CD4-positive, CD25-positive, alpha-beta regulatory T cell (primary cell): ENCODE measurements around the gene FAM78B. TPM values are rescaled to one million over a fixed set of nuclear protein-coding genes. Genes with fewer than 3 reads are reported as not detected.

Experiments
- ATAC-seq, 2 donors: fragments of 150-1000 bp; cut with Tn5 transposase; one replicate each; pipeline ENCODE4 v1.10.0; 2021; ENCODE audit warnings: low read depth in 2 of 2, moderate number of reproducible peaks in 2 of 2, moderate library complexity in 1 of 2
- DNase-seq, 3 donors: peaks; one replicate each; pipeline versions ENCODE4 v3.0.0 to v3.0.0-alpha.2; 2012 to 2022; ENCODE audit warnings: mixed read lengths in 1 of 3
- H3K27ac ChIP-seq: one replicate; pipeline ENCODE4 v1.7.0; 2013; ENCODE audit warnings: mild to moderate bottlenecking, low read length; ENCODE audit not compliant: insufficient read depth, poor library complexity, severe bottlenecking
- H3K27me3 ChIP-seq: one replicate; pipeline ENCODE4 v1.7.0; 2013; ENCODE audit warnings: low read length; ENCODE audit not compliant: control insufficient read depth, insufficient read depth
- H3K36me3 ChIP-seq: one replicate; pipeline ENCODE4 v1.7.0; 2013; ENCODE audit warnings: mild to moderate bottlenecking, low read length, moderate library complexity; ENCODE audit not compliant: control insufficient read depth, insufficient read depth
- H3K4me1 ChIP-seq: 2 replicates; pipeline ENCODE4 v1.7.0; 2013; ENCODE audit warnings: mild to moderate bottlenecking, low read length; ENCODE audit not compliant: insufficient read depth, control insufficient read depth, poor library complexity, severe bottlenecking
- H3K4me3 ChIP-seq: one replicate; pipeline ENCODE4 v1.7.0; 2013; ENCODE audit warnings: low read depth, mild to moderate bottlenecking, low read length, moderate library complexity
- H3K9me3 ChIP-seq, 2 experiments: 1 replicate in 1 of 2; 2 replicates in 1 of 2; pipeline ENCODE4 v1.7.0; 2013; ENCODE audit warnings: low read length in 2 of 2, mild to moderate bottlenecking in 1 of 2, moderate library complexity in 1 of 2; ENCODE audit not compliant: control insufficient read depth in 2 of 2
- H3K27ac Mint-ChIP-seq, 3 donors: one replicate each; pipeline ENCODE4 v1.8.0; 2020 to 2022; ENCODE audit warnings: mild to moderate bottlenecking in 3 of 3, mixed read lengths in 3 of 3, moderate library complexity in 2 of 3
- H3K27me3 Mint-ChIP-seq: one replicate; pipeline ENCODE4 v1.8.0; 2022; ENCODE audit warnings: mild to moderate bottlenecking, mixed read lengths
- H3K36me3 Mint-ChIP-seq: one replicate; pipeline ENCODE4 v1.8.0; 2020; ENCODE audit warnings: mixed read lengths
- H3K4me1 Mint-ChIP-seq, 4 donors: one replicate each; pipeline ENCODE4 v1.8.0; 2020 to 2022; ENCODE audit warnings: mixed read lengths in 4 of 4, mild to moderate bottlenecking in 1 of 4
- H3K4me3 Mint-ChIP-seq, 4 donors: one replicate each; pipeline ENCODE4 v1.8.0; 2020 to 2022; ENCODE audit warnings: mild to moderate bottlenecking in 4 of 4, mixed read lengths in 4 of 4, moderate library complexity in 3 of 4
- H3K9me3 Mint-ChIP-seq, 7 donors: one replicate each; pipeline ENCODE4 v1.8.0; 2020 to 2022; ENCODE audit warnings: mixed read lengths in 7 of 7, mild to moderate bottlenecking in 3 of 7, moderate library complexity in 2 of 7
- polyA plus RNA-seq, 4 donors: library from polyadenylated mRNA; unstranded; fragments of 300-500 nt; fragmentation: Illumina TruSeq; gene quantifications; one replicate each; pipeline ENCODE4 v1.2.3, GENCODE V29; 2021
- total RNA-seq: library from RNA; stranded (reverse); gene quantifications from one replicate; pipeline ENCODE4 v1.2.3, GENCODE V29; 2022

Gene FAM78B
- total and polyA plus RNA-seq, 5 donors from 2014 or later, result 0.07 to 0.30 TPM; not detected in 3

DNA sequence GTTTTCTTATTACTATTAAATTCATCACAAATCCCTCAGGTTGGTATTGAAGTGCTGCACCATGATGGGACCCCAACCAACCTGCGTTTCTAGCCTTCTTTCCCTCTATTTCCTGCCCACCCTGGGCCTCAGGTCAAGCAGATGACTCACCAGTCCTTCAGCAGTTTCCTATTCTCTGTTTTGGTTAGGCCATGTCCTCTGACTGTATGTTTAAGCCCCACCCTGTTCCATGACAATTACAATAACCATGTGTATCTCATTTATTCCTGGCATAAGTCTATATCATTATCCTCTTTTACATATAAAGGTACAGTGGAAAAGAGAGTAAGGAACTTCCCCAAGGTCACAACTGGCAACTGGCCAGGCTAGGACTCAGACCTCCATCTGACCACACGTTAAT, 5.3 kb upstream of the FAM78B start:
- H3K4me1 Mint-ChIP-seq, result peaks cover 0 to 7% (median 0%) of the 10 kb centered on the region in 4 donors
- H3K36me3 Mint-ChIP-seq, result no peaks in the 10 kb centered on the region
- peaks cover 6% of the 10 kb centered on the region for H3K4me1 ChIP-seq
- peaks cover 0 to 1% (median 0%) of the 10 kb centered on the region in 7 donors for H3K9me3 Mint-ChIP-seq
- H3K4me3 ChIP-seq, result no peak overlapping the region
- H3K27ac Mint-ChIP-seq, result no peak overlapping the region
- ATAC-seq (no peak), DNase-seq (no peak)
- H3K4me3 Mint-ChIP-seq, result no peak overlapping the region
- no peak overlapping the region for H3K27ac ChIP-seq
- no peaks in the 10 kb centered on the region for H3K36me3 ChIP-seq
- no peaks in the 10 kb centered on the region for H3K9me3 ChIP-seq
- peaks cover 36% of the 10 kb centered on the region for H3K27me3 Mint-ChIP-seq
- H3K27me3 ChIP-seq, result peaks cover 4% of the 10 kb centered on the region

DNA sequence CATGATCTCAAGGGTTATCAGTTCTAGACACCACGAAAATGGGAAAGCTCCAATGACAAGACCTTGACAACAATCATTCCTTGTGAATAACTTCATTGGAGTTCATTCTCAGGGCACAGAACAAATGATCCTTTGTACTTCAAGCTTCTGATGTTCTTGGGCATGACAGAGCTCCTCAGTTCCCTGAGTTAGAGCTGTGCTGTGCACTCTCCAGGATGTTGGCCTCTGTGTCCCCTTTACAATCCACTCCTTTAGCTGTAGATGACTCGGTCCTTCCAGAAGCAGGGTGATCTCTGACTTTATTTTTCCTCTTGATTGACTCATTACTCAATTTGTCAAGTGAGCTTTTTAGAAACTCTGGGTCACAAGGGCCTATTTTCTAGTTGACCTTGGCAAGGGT, 3.9 kb upstream of the FAM78B start:
- Histone ChIP-seq H3K4me1 (peaks cover 9% of the 10 kb centered on the region), H3K9me3 (no peaks in the 10 kb centered on the region), H3K4me3 (no peak overlapping the region), H3K27me3 (peaks cover 4% of the 10 kb centered on the region), H3K36me3 (no peaks in the 10 kb centered on the region), H3K27ac (no peak overlapping the region)
- no peak overlapping the region for H3K27ac Mint-ChIP-seq
- peaks cover 0 to 2% (median 0%) of the 10 kb centered on the region in 7 donors for H3K9me3 Mint-ChIP-seq
- no peaks in the 10 kb centered on the region for H3K36me3 Mint-ChIP-seq
- peaks cover 33% of the 10 kb centered on the region for H3K27me3 Mint-ChIP-seq
- peaks cover 0 to 9% (median 0%) of the 10 kb centered on the region in 4 donors for H3K4me1 Mint-ChIP-seq
- DNase-seq (no peak), ATAC-seq (no peak)
- no peak overlapping the region for H3K4me3 Mint-ChIP-seq

DNA sequence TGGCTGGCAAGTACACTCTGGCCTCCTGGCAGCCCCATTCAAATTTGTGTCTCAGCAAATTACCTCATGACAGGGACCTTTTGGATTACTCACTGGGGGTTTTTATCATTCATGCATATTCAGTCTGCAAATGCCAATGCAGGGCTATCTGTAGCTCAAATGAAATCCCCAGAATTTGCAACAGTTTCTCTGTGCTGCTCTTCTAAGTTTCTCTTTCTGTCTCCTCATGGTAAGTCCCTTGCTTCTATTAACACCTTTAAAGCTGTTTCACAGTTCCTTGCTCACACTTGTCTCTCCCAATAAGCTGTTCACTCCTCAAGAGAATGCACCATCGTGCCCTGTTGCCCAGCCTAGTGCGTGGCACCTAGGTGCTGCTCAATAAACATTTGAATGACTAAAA, 3.3 kb upstream of the FAM78B start:
- Mint-ChIP-seq H3K36me3 (no peaks in the 10 kb centered on the region), H3K4me3 (no peak overlapping the region), H3K9me3 (peaks cover 0 to 2% (median 0%) of the 10 kb centered on the region in 7 donors), H3K27ac (no peak overlapping the region), H3K4me1 (peaks cover 0 to 16% (median 0%) of the 10 kb centered on the region in 4 donors), H3K27me3 (peaks cover 33% of the 10 kb centered on the region)
- H3K27ac ChIP-seq, result no peak overlapping the region
- no peak for DNase-seq
- no peaks in the 10 kb centered on the region for H3K9me3 ChIP-seq
- H3K4me3 ChIP-seq, result no peak overlapping the region
- H3K27me3 ChIP-seq, result peaks cover 4% of the 10 kb centered on the region
- no peak for ATAC-seq
- no peaks in the 10 kb centered on the region for H3K36me3 ChIP-seq
- H3K4me1 ChIP-seq, result peaks cover 15% of the 10 kb centered on the region

DNA sequence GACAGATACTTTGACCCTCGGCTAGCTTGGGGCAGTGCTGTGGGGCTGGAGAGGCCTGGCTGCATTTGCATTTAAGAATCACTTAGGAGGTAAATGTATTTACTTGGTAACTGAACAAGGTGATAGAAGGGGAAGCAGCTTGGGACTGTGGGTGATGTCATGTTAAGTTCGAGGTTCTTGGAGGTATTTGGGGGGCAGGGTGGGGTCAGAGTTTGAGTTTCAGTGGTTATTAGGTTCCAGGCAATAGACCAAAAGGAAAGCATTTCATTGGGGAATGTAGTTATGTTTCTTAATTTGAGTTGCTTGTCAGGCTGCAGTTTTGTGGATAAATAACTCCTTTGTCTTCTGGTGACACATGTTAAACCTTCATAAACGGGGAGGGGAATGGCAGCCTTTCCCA, 2.4 kb upstream of the FAM78B start:
- Histone ChIP-seq H3K27ac (no peak overlapping the region), H3K36me3 (no peaks in the 10 kb centered on the region), H3K9me3 (no peaks in the 10 kb centered on the region), H3K4me1 (peaks cover 18% of the 10 kb centered on the region), H3K4me3 (no peak overlapping the region), H3K27me3 (peaks cover 9% of the 10 kb centered on the region)
- Mint-ChIP-seq H3K36me3 (no peaks in the 10 kb centered on the region), H3K9me3 (peaks cover 0 to 2% (median 0%) of the 10 kb centered on the region in 7 donors), H3K27me3 (peaks cover 35% of the 10 kb centered on the region), H3K4me3 (no peak overlapping the region), H3K27ac (no peak overlapping the region), H3K4me1 (peaks cover 0 to 22% (median 0%) of the 10 kb centered on the region in 4 donors)
- DNase-seq (no peak), ATAC-seq (no peak)

DNA sequence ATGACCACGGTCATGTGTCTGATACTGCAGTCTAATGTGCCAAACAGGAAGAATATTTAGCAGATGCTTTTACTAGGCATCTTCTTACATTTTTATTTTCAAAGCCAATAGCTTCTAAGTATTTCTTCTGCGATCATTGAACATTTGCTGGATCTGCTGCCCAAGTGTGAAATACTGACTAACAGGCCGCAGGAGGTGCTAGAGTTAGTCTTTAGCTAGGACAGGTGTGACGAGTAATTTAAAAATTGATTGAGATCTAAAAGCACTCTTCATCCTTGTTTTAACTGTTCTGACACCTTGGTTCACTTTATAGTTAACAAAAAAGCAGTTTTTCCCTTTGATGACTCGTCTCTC, 748 bp upstream of the FAM78B start:
- peak overlapping the region; percentile 64 for H3K4me3 ChIP-seq
- ATAC-seq, result no peak
- Mint-ChIP-seq H3K27ac (no peak overlapping the region), H3K27me3 (peaks cover 52% of the 10 kb centered on the region), H3K36me3 (no peaks in the 10 kb centered on the region), H3K4me1 (peaks cover 0 to 22% (median 0%) of the 10 kb centered on the region in 4 donors), H3K4me3 (peak overlapping the region; percentile 62 to 80 (median 78)), H3K9me3 (peaks cover 0 to 2% (median 0%) of the 10 kb centered on the region in 7 donors)
- H3K4me1 ChIP-seq, result peaks cover 18% of the 10 kb centered on the region
- H3K27me3 ChIP-seq, result peaks cover 16% of the 10 kb centered on the region
- H3K9me3 ChIP-seq, result no peaks in the 10 kb centered on the region
- no peak for DNase-seq
- H3K36me3 ChIP-seq, result no peaks in the 10 kb centered on the region
- H3K27ac ChIP-seq, result no peak overlapping the region

DNA sequence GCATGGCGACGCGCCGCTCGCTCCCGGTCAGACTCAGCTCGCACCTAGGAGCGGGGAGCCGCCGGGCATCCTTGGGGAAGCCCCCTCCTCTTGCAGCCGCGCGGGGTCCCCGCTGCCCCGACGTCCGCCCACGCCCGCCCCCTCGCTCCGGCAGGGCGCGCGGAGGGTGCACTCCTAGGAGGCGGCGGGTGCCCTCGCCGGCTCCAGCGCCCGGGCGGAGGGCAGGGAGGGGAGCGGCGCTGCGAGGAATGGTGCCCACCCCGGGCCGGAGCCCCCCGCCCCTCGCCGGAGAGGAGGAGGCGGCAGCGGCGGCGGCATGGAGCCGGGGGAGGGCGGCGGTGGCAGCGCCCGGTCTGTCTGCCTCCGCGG, 488 bp downstream of the FAM78B start:
- DNase-seq (no peak), ATAC-seq (peak in 1 of 2 donors; percentile 4)
- Histone ChIP-seq H3K36me3 (no peaks in the 10 kb centered on the region), H3K9me3 (no peaks in the 10 kb centered on the region), H3K4me3 (no peak overlapping the region), H3K27ac (no peak overlapping the region), H3K4me1 (peaks cover 18% of the 10 kb centered on the region), H3K27me3 (peaks cover 16% of the 10 kb centered on the region)
- Mint-ChIP-seq H3K9me3 (peaks cover 0 to 2% (median 0%) of the 10 kb centered on the region in 7 donors), H3K4me1 (peaks cover 0 to 22% (median 0%) of the 10 kb centered on the region in 4 donors), H3K36me3 (no peaks in the 10 kb centered on the region), H3K4me3 (no peak overlapping the region), H3K27me3 (peaks cover 56% of the 10 kb centered on the region), H3K27ac (no peak overlapping the region)

DNA sequence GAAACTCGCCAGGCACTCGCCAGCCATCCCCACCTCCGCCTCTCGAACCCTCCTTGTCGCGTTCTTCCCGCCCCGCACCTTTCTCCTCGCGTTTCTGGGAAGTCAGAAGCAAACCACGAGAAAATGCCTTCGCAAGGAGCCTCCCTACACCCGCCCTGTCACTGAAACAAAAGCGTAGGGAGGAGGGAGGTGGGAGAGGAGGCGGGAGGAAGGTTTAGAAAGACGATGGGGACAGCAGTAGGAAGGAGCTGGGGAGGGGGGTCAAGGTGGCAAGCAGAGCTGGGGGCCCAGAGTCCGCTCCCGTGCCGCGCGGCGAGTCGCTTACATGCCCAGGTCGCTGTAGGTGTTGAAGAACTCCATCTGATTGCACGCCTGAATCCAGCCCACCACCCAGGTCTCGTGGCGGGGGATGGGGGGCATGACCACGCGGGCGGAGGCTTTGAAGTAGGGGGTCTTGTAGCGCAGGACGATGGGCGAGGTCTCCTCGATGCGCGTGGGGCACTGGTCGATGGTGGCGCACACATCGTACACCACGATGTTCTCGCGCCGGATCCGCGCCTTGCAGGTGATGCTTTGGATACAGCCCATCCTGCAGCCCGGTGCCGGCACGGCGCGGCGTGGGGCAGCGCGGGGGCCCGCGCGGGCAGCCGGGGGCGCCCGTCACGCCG, 1.0 kb downstream of the FAM78B start:
- Mint-ChIP-seq H3K27me3 (peaks cover 58% of the 10 kb centered on the region), H3K27ac (no peak overlapping the region), H3K9me3 (peaks cover 0 to 2% (median 0%) of the 10 kb centered on the region in 7 donors), H3K4me1 (peaks cover 0 to 22% (median 0%) of the 10 kb centered on the region in 4 donors), H3K4me3 (peak overlapping the region; percentile 71 to 85 (median 81)), H3K36me3 (no peaks in the 10 kb centered on the region)
- Histone ChIP-seq H3K4me1 (peaks cover 18% of the 10 kb centered on the region), H3K36me3 (no peaks in the 10 kb centered on the region), H3K4me3 (no peak overlapping the region), H3K27ac (no peak overlapping the region), H3K27me3 (peaks cover 16% of the 10 kb centered on the region), H3K9me3 (no peaks in the 10 kb centered on the region)
- ATAC-seq (no peak), DNase-seq (peak in 1 of 3 donors; percentile 7)
